BJ (cell line): ENCODE results near the gene FAM174C. TPM values are rescaled to one million over a fixed set of nuclear protein-coding genes. Genes with fewer than 3 reads are reported as not detected.

Experiments
- CTCF ChIA-PET: fragments of 350-600 bp; formaldehyde crosslinking; extraction: SDS; loops from one replicate; lab custom pipeline; 2021; ENCODE audit warnings: antibody characterized with exemption, inconsistent platforms; lab: Yijun Ruan, JAX
- POLR2A ChIA-PET: fragments of 300-600 bp; sonication (Branson Sonifier 250); formaldehyde crosslinking; extraction: SDS; loops from one replicate; lab custom pipeline; 2021; ENCODE audit warnings: antibody characterized with exemption; lab: Charles Lee
- DNase-seq: peaks from one replicate; pipeline ENCODE4 v3.0.0-alpha.2; 2011; ENCODE audit warnings: low read depth
- H3K27me3 ChIP-seq: 2 replicates; pipeline ENCODE4 v1.6.0; 2011; ENCODE audit warnings: low read length; ENCODE audit not compliant: control insufficient read depth, insufficient read depth
- H3K36me3 ChIP-seq: 2 replicates; pipeline ENCODE4 v1.5.1; 2011; ENCODE audit warnings: low read length; ENCODE audit not compliant: control insufficient read depth, insufficient read depth
- H3K4me3 ChIP-seq: 2 replicates; pipeline ENCODE4 v1.5.1; 2011; ENCODE audit warnings: low read depth, mild to moderate bottlenecking, control low read depth, low read length
- CTCF ChIP-seq: IDR thresholded peaks from 2 replicates; pipeline ENCODE4 v1.5.1; 2011; ENCODE audit warnings: low read depth, mild to moderate bottlenecking, control low read depth, inconsistent platforms, low read length, moderate library complexity; ENCODE audit not compliant: insufficient read depth
- polyA plus RNA-seq: library from polyadenylated mRNA; depleted of rRNA; stranded (reverse); fragments of >200 nt; gene quantifications from 2 replicates; pipeline ENCODE4 v1.2.3, GENCODE V29; 2011

Gene FAM174C
- polyA plus RNA-seq, 1 experiment: 37.5 TPM

- ChIA-PET CTCF (interaction anchor here (0.7 to 3.3 kb wide), 3 partner anchors 10 to 34 kb away, joined by 4 to 12 read pairs (median 6); no protein-coding TSS in a partner anchor), POLR2A (no interaction called here)
- TF ChIP-seq CTCF: no peak
- no peak overlapping the region for H3K4me3 ChIP-seq
- DNase-seq: no peak
- peaks cover 23% of the 10 kb centered on the region for H3K36me3 ChIP-seq
- no peaks in the 10 kb centered on the region for H3K27me3 ChIP-seq
Measured at GRCh38 chr19:1278074-1278473, 2.7 kb downstream of the FAM174C start.

GRCh38 chr19:1278713-1279660 is 3.7 kb downstream of the FAM174C start:
- H3K36me3 ChIP-seq: peaks cover 16% of the 10 kb centered on the region
- no peaks in the 10 kb centered on the region for H3K27me3 ChIP-seq
- no peak overlapping the region for H3K4me3 ChIP-seq
- ChIA-PET CTCF (interaction anchor here (0.6 to 3.3 kb wide), 24 partner anchors 10 to 212 kb away, joined by 3 to 12 read pairs (median 4); partner anchors contain the start of genes ATP5F1D, CIRBP and REEP6), POLR2A (interaction anchor here (0.6 to 0.9 kb wide), 2 partner anchors 10 to 40 kb away, joined by 3 to 5 read pairs; partner anchors contain the start of gene CIRBP)
- DNase-seq: no peak
- no peak for TF ChIP-seq CTCF

- H3K36me3 ChIP-seq: peaks cover 7% of the 10 kb centered on the region
- no peak overlapping the region for H3K4me3 ChIP-seq
- no peak for DNase-seq
- ChIA-PET CTCF (interaction anchor here (0.6 to 3.3 kb wide), 24 partner anchors 11 to 211 kb away, joined by 3 to 12 read pairs (median 4); partner anchors contain the start of genes ATP5F1D, CIRBP and REEP6), POLR2A (interaction anchor here (0.6 to 0.9 kb wide), 2 partner anchors 11 to 39 kb away, joined by 3 to 5 read pairs; partner anchors contain the start of gene CIRBP)
- peak; percentile 97 for TF ChIP-seq CTCF
- peaks cover 4% of the 10 kb centered on the region for H3K27me3 ChIP-seq
Measured at GRCh38 chr19:1279782-1280341, 4.5 kb downstream of the FAM174C start.

GRCh38 chr19:1280636-1281568 is 5.6 kb downstream of the FAM174C start:
- POLR2A ChIA-PET: no interaction called here
- H3K4me3 ChIP-seq: no peak overlapping the region
- peaks cover 6% of the 10 kb centered on the region for H3K36me3 ChIP-seq
- TF ChIP-seq CTCF: no peak
- CTCF ChIA-PET: interaction anchor here (1.4 to 1.8 kb wide), 4 partner anchors 10 to 165 kb away, joined by 5 to 11 read pairs (median 8); partner anchors contain the start of gene CIRBP
- H3K27me3 ChIP-seq: peaks cover 8% of the 10 kb centered on the region
- no peak for DNase-seq
